HCT116 (cell line): ENCODE data around the gene LSAMP. TPM values are rescaled to one million over a fixed set of nuclear protein-coding genes. Genes with fewer than 3 reads are reported as not detected.

Experiments
- ATAC-seq: fragments of 200-7000 bp; cut with Tn5 transposase; 2 replicates; pipeline ENCODE4 v1.9.1; 2020; ENCODE audit warnings: mild to moderate bottlenecking, moderate library complexity
- BruUV-seq: library from RNA; stranded (reverse); fragments of 400-500 nt; replicated peaks from 2 replicates; lab custom pipeline; 2021; lab: Mats Ljungman, UMichigan
- CTCF ChIA-PET: fragments of 300-600 bp; sonication (Branson Sonifier 250); formaldehyde crosslinking; loops from one replicate; lab custom pipeline; 2021; ENCODE audit warnings: antibody characterized with exemption; lab: Charles Lee
- POLR2A ChIA-PET: fragments of 300-600, 350-600 bp; sonication (Branson Sonifier 250); formaldehyde crosslinking; loops from one replicate; lab custom pipeline; 2021; ENCODE audit warnings: antibody characterized with exemption; lab: Charles Lee
- RAD21 ChIA-PET, 2 experiments: fragments of 300-600 bp; sonication (Branson Sonifier 250); formaldehyde crosslinking; loops; one replicate each; lab custom pipeline; 2023; ENCODE audit warnings: low total read pairs in 2 of 2; ENCODE audit not compliant: uncharacterized antibody in 2 of 2, unreplicated experiment in 2 of 2, low non-redundant PET in 1 of 2; lab: Charles Lee
- DNase-seq: peaks from one replicate; pipeline ENCODE4 v3.0.0-alpha.2; 2010; ENCODE audit warnings: low read depth, low spot score
- H2AFZ ChIP-seq: fragments of 200-600 bp; shearing (Covaris generic), sonication (generic); 2 replicates; pipeline ENCODE4 v1.6.1; 2017; ENCODE audit warnings: low read depth, mixed run types, mixed read lengths, antibody characterized with exemption, low read length; ENCODE audit not compliant: poor library complexity, severe bottlenecking
- H3K27ac ChIP-seq: 2 replicates; pipeline ENCODE4 v1.5.1; 2012; ENCODE audit warnings: low read depth, low read length
- H3K27me3 ChIP-seq: fragments of 200-600 bp; sonication (generic); 2 replicates; pipeline ENCODE4 v1.6.1; 2016; ENCODE audit warnings: mixed run types, low read length, mixed read lengths; ENCODE audit not compliant: insufficient read depth
- H3K36me3 ChIP-seq, 2 experiments: fragments of 200-500 bp in 1 of 2; fragments of 200-600 bp in 1 of 2; sonication (Bioruptor generic) in 1 of 2; sonication (generic) in 1 of 2; 2 replicates each; pipeline versions ENCODE4 v1.5.1 to v1.6.1; 2014 to 2016; ENCODE audit warnings: low read length in 2 of 2, inconsistent platforms in 1 of 2, mixed read lengths in 1 of 2, mixed run types in 1 of 2; ENCODE audit not compliant: insufficient read depth in 2 of 2, control insufficient read depth in 1 of 2
- H3K4me1 ChIP-seq, 2 experiments: fragments of 200-600 bp in 1 of 2; sonication (generic) in 1 of 2; 2 replicates each; pipeline versions ENCODE4 v1.5.1 to v1.6.1; 2012 to 2017; ENCODE audit warnings: low read length in 2 of 2, inconsistent platforms in 1 of 2, mild to moderate bottlenecking in 1 of 2, mixed read lengths in 1 of 2, mixed run types in 1 of 2, moderate library complexity in 1 of 2; ENCODE audit not compliant: insufficient read depth in 2 of 2, control insufficient read depth in 1 of 2
- H3K4me2 ChIP-seq: fragments of 200-600 bp; sonication (generic); 2 replicates; pipeline ENCODE4 v1.6.1; 2017; ENCODE audit warnings: mixed run types, low read length, mixed read lengths
- H3K4me3 ChIP-seq, 2 experiments: fragments of 200-600 bp in 1 of 2; sonication (generic) in 1 of 2; replicated peaks in 1 of 2; 2 replicates each; pipeline ENCODE4 v1.5.1; 2011 to 2016; ENCODE audit warnings: low read length in 2 of 2, control low read depth in 1 of 2, low read depth in 1 of 2, mild to moderate bottlenecking in 1 of 2, mixed read lengths in 1 of 2, mixed run types in 1 of 2
- H3K79me2 ChIP-seq: fragments of 200-600 bp; sonication (generic); 2 replicates; pipeline ENCODE4 v1.6.1; 2017; ENCODE audit warnings: mild to moderate bottlenecking, mixed run types, low read length, moderate library complexity, mixed read lengths; ENCODE audit not compliant: insufficient read depth
- H3K9ac ChIP-seq: fragments of 200-600 bp; sonication (generic); 2 replicates; pipeline ENCODE4 v1.6.1; 2016; ENCODE audit warnings: low read length, mixed read lengths
- H3K9me2 ChIP-seq: fragments of 200-600 bp; sonication (generic), shearing (Covaris generic); 2 replicates; pipeline ENCODE4 v1.6.1; 2017; ENCODE audit warnings: mixed run types, mild to moderate bottlenecking, moderate library complexity; ENCODE audit not compliant: insufficient read depth
- H3K9me3 ChIP-seq, 2 experiments: fragments of 200-500 bp in 1 of 2; fragments of 200-600 bp in 1 of 2; sonication (Bioruptor generic) in 1 of 2; sonication (generic) in 1 of 2; 2 replicates each; pipeline ENCODE4 v1.6.1; 2014 to 2017; ENCODE audit warnings: low read length in 2 of 2, mixed read lengths in 2 of 2, inconsistent platforms in 1 of 2, low read depth in 1 of 2, mild to moderate bottlenecking in 1 of 2, mixed run types in 1 of 2, moderate library complexity in 1 of 2; ENCODE audit not compliant: control insufficient read depth in 1 of 2, insufficient read depth in 1 of 2
- H4K20me1 ChIP-seq: fragments of 200-600 bp; sonication (generic), shearing (Covaris generic); 2 replicates; pipeline ENCODE4 v1.6.1; 2017; ENCODE audit warnings: mixed run types, mild to moderate bottlenecking, moderate library complexity; ENCODE audit not compliant: insufficient read depth
- ATF3 ChIP-seq: IDR thresholded peaks from 2 replicates; pipeline ENCODE4 v1.6.1; 2012
- CEBPB ChIP-seq: IDR thresholded peaks from 2 replicates; pipeline ENCODE4 v1.6.1; 2012; ENCODE audit warnings: low read depth
- CTCF ChIP-seq, 3 experiments: fragments of 200-600 bp in 1 of 3; sonication (generic) in 1 of 3; IDR thresholded peaks in 2 of 3; conservative IDR thresholded peaks in 1 of 3; 2 replicates each; pipeline ENCODE4 v1.5.1; 2012 to 2017; ENCODE audit warnings: low read depth in 2 of 3, low read length in 2 of 3, antibody characterized with exemption in 1 of 3, borderline replicate concordance in 1 of 3, control low read depth in 1 of 3, mild to moderate bottlenecking in 1 of 3, mixed read lengths in 1 of 3, mixed run types in 1 of 3, moderate library complexity in 1 of 3; ENCODE audit not compliant: insufficient read depth in 1 of 3
- EGR1 ChIP-seq: IDR thresholded peaks from 2 replicates; pipeline ENCODE4 v1.6.1; 2012; ENCODE audit warnings: low read depth
- ELF1 ChIP-seq: IDR thresholded peaks from 2 replicates; pipeline ENCODE4 v1.6.1; 2012; ENCODE audit warnings: low read depth, borderline replicate concordance
- JUND ChIP-seq: IDR thresholded peaks from 2 replicates; pipeline ENCODE4 v1.6.1; 2012
- POLR2AphosphoS5 ChIP-seq: IDR thresholded peaks from 2 replicates; pipeline ENCODE4 v1.6.1; 2011; ENCODE audit warnings: mild to moderate bottlenecking, low read depth, low read length, moderate library complexity
- RAD21 ChIP-seq: IDR thresholded peaks from 2 replicates; pipeline ENCODE4 v1.6.1; 2012; ENCODE audit warnings: low read depth, mild to moderate bottlenecking
- REST ChIP-seq: IDR thresholded peaks from 2 replicates; pipeline ENCODE4 v1.6.1; 2012; ENCODE audit warnings: low read depth
- SP1 ChIP-seq: IDR thresholded peaks from 2 replicates; pipeline ENCODE4 v1.6.1; 2012; ENCODE audit warnings: low read depth
- TCF7L2 ChIP-seq: IDR thresholded peaks from 2 replicates; pipeline ENCODE4 v1.7.0; 2011; ENCODE audit warnings: borderline replicate concordance, inconsistent platforms; ENCODE audit not compliant: insufficient read depth, insufficient read length; ENCODE audit errors: extremely low read depth
- YY1 ChIP-seq: IDR thresholded peaks from 2 replicates; pipeline ENCODE4 v1.6.1; 2011; ENCODE audit warnings: low read length, low read depth, moderate library complexity, mild to moderate bottlenecking; ENCODE audit not compliant: insufficient replicate concordance; ENCODE audit errors: extremely low read depth
- intact Hi-C: fragments of 100-400 bp; cut with micrococcal nuclease; formaldehyde crosslinking; loops from 2 replicates; pipeline ENCODE4 v1.10.0; 2022
- total RNA-seq: library from RNA; stranded (reverse); gene quantifications from one replicate; pipeline ENCODE4 v1.2.1, GENCODE V29; 2021; ENCODE audit not compliant: unreplicated experiment

LSAMP gene
- total RNA-seq, 1 experiment from 2014 or later = 0.25 TPM

GRCh38 chr3:115986555-115987207 is 458.6 kb downstream of the LSAMP start (continued):
- no peak for TF ChIP-seq TCF7L2

GRCh38 chr3:115982629-115983028 is 462.7 kb downstream of the LSAMP start:
- Histone ChIP-seq H2AFZ (no peak overlapping the region), H3K4me1 (no peaks in the 10 kb centered on the region), H3K9ac (no peak overlapping the region), H3K36me3 (no peaks in the 10 kb centered on the region), H3K9me2 (no peaks in the 10 kb centered on the region), H3K9me3 (no peaks in the 10 kb centered on the region; a peak in 1 of 4 replicates), H3K4me2 (no peak overlapping the region), H3K27me3 (peaks cover 18% of the 10 kb centered on the region; the same call in 1 of the 2 replicates), H3K79me2 (no peaks in the 10 kb centered on the region), H3K4me3 (no peak overlapping the region)
- RAD21 ChIA-PET = no interaction called here
- no TSS peak for BruUV-seq
- intact Hi-C loops = loop anchor here (10.0 kb wide), 1 partner anchor 772 kb away; no protein-coding TSS in a partner anchor
- ATAC-seq (no peak), DNase-seq (no peak)
- TF ChIP-seq EGR1 = no peak
- no peak for TF ChIP-seq POLR2AphosphoS5
- TF ChIP-seq, all 23 proteins: peak for 0
- POLR2A ChIA-PET = no interaction called here
- Histone ChIP-seq H4K20me1 (no peaks in the 10 kb centered on the region), H3K27ac (no peak overlapping the region)
- CTCF ChIA-PET = no interaction called here

- H3K79me2 ChIP-seq = no peaks in the 10 kb centered on the region
- no peak overlapping the region for H2AFZ ChIP-seq
- CTCF ChIA-PET = no interaction called here
- no peak overlapping the region for H3K27ac ChIP-seq
- H3K4me2 ChIP-seq = no peak overlapping the region
- no peaks in the 10 kb centered on the region for H3K9me2 ChIP-seq
- H3K9me3 ChIP-seq = no peaks in the 10 kb centered on the region; a peak in 1 of 4 replicates
- POLR2A ChIA-PET = no interaction called here
- H3K4me1 ChIP-seq = no peaks in the 10 kb centered on the region
- no peaks in the 10 kb centered on the region for H4K20me1 ChIP-seq
- ATAC-seq (no peak), DNase-seq (no peak)
- intact Hi-C loops = loop anchor here (10.0 kb wide), 1 partner anchor 773 kb away; no protein-coding TSS in a partner anchor
- H3K9ac ChIP-seq = no peak overlapping the region
- BruUV-seq = no TSS peak
- H3K27me3 ChIP-seq = peaks cover 18% of the 10 kb centered on the region; the same call in 1 of the 2 replicates
- no peak overlapping the region for H3K4me3 ChIP-seq
- RAD21 ChIA-PET = no interaction called here
- no peaks in the 10 kb centered on the region for H3K36me3 ChIP-seq
- TF ChIP-seq ELF1 = no peak
- TF ChIP-seq YY1 = no peak
- TF ChIP-seq TCF7L2 = no peak
- no peak for TF ChIP-seq SP1
- no peak for TF ChIP-seq RAD21
- TF ChIP-seq JUND = no peak
- TF ChIP-seq CEBPB = no peak
- TF ChIP-seq CTCF (IDR thresholded peaks at IDR 0.05 in 2 of 3, conservative IDR thresholded peaks at IDR 0.05 in 1 of 3; ENCODE audit: borderline replicate concordance in 1 of 3, insufficient read depth in 1 of 3, low read depth in 2 of 3, low read length in 2 of 3) = no peak
- TF ChIP-seq REST = no peak
- no peak for TF ChIP-seq ATF3
Observed at GRCh38 chr3:115982108-115982507, 463.2 kb downstream of the LSAMP start.
